ENCODE data around the gene ADSS1. TPM values are rescaled to one million over a fixed set of nuclear protein-coding genes. Genes with fewer than 3 reads are reported as not detected.

ADSS1 gene
- total RNA-seq, 2 donors from 2014 or later: 18.3 to 44.4 TPM

- no peaks in the 10 kb centered on the region for H3K36me3 ChIP-seq
- TF ChIP-seq, protein P1, sequence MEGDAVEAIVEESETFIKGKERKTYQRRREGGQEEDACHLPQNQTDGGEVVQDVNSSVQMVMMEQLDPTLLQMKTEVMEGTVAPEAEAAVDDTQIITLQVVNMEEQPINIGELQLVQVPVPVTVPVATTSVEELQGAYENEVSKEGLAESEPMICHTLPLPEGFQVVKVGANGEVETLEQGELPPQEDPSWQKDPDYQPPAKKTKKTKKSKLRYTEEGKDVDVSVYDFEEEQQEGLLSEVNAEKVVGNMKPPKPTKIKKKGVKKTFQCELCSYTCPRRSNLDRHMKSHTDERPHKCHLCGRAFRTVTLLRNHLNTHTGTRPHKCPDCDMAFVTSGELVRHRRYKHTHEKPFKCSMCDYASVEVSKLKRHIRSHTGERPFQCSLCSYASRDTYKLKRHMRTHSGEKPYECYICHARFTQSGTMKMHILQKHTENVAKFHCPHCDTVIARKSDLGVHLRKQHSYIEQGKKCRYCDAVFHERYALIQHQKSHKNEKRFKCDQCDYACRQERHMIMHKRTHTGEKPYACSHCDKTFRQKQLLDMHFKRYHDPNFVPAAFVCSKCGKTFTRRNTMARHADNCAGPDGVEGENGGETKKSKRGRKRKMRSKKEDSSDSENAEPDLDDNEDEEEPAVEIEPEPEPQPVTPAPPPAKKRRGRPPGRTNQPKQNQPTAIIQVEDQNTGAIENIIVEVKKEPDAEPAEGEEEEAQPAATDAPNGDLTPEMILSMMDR (IDR thresholded peaks at IDR 0.05): no peak
- TF ChIP-seq POLR2AphosphoS5 (IDR thresholded peaks at IDR 0.05) (no peak), POLR2A (IDR thresholded peaks at IDR 0.05) (no peak)
- no peak overlapping the region for H3K4me3 ChIP-seq
- H3K9me3 ChIP-seq: no peaks in the 10 kb centered on the region
- H3K27ac ChIP-seq: peak overlapping the region in 1 of 2 donors; percentile 51
- intact Hi-C loops (cut with DNase I): no loop called here
- peaks cover 25% of the 10 kb centered on the region for H3K4me1 ChIP-seq (replicated peaks)
- 84% methylated on average over 9 of the region's 9 CpGs for WGBS
- H3K27me3 ChIP-seq (replicated peaks; ENCODE audit: insufficient read depth): no peaks in the 10 kb centered on the region
- DNase-seq (ENCODE audit: low spot score): no peak
Measured at GRCh38 chr14:104784218-104784568, 60.2 kb downstream of the ADSS1 start.

DNA sequence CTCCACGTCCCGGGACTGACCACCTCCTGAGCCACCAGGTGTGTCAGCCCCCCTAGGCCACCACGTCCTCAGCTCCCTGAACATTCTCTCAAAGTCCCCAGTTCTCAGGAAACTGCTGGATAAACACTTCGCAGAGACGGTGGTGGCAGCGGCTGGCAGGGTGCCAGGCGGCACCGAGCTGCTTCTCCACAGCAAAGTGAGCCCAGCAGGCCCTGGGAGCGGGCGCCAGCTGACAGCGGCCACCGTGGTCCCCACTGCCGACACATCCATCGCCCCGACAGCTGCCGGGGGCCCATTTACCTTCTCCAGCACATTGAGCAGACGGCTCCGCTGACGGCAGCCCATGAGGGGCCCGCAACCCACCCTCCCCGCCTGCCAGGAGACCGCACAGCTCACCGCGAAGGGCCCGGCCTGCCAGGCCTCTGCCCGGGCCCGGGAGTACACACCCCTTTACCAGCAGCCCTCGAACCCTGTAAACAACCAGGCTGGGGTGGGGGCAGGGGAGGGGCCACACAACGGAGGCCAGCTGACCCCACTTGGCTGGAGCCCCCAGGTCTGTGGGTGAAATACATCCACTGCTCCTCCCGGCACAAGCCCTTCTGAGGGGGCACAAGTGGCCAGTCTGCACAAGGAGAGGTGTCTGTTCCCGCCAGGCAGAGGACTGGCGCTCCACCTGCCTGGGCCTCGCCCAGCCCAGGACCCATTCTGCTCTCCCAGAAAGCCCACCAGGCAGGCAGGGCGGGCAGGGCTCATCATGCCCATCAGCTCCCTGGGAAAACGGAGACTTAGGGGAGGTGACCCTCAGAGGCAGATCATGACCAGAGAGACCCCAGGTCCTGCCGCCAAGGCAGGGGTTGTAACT is 61.0 kb downstream of the ADSS1 start:
- no peaks in the 10 kb centered on the region for H3K27me3 ChIP-seq (replicated peaks; ENCODE audit: insufficient read depth)
- no peaks in the 10 kb centered on the region for H3K36me3 ChIP-seq
- no peaks in the 10 kb centered on the region for H3K9me3 ChIP-seq
- H3K27ac ChIP-seq: peak overlapping the region; percentile 42 to 51
- intact Hi-C loops (cut with DNase I): no loop called here
- 48% methylated on average over 28 of the region's 36 CpGs for WGBS
- H3K4me1 ChIP-seq (replicated peaks): peaks cover 31% of the 10 kb centered on the region
- no peak for DNase-seq (ENCODE audit: low spot score)
- no peak overlapping the region for H3K4me3 ChIP-seq
- TF ChIP-seq, protein P1 (IDR thresholded peaks at IDR 0.05): no peak
- TF ChIP-seq POLR2AphosphoS5 (IDR thresholded peaks at IDR 0.05) (no peak), POLR2A (IDR thresholded peaks at IDR 0.05) (no peak)

- Histone ChIP-seq H3K27ac (peak overlapping the region in 1 of 2 donors; percentile 51), H3K36me3 (no peaks in the 10 kb centered on the region), H3K27me3 (replicated peaks; ENCODE audit: insufficient read depth) (no peaks in the 10 kb centered on the region), H3K9me3 (no peaks in the 10 kb centered on the region), H3K4me1 (replicated peaks) (peaks cover 35% of the 10 kb centered on the region), H3K4me3 (no peak overlapping the region)
- WGBS: 79% methylated on average over 13 of the region's 13 CpGs
- no peak for DNase-seq (ENCODE audit: low spot score)
- TF ChIP-seq POLR2AphosphoS5 (IDR thresholded peaks at IDR 0.05) (no peak), POLR2A (IDR thresholded peaks at IDR 0.05) (no peak)
- TF ChIP-seq, protein P1 (IDR thresholded peaks at IDR 0.05): no peak
- intact Hi-C loops (cut with DNase I): no loop called here
Measured at GRCh38 chr14:104785708-104786080, 61.7 kb downstream of the ADSS1 start.

- H3K4me3 ChIP-seq: no peak overlapping the region
Measured at GRCh38 chr14:104786091-104786586, 62.1 kb downstream of the ADSS1 start.

More at GRCh38 chr14:104786091-104786586, 62.1 kb downstream of the ADSS1 start:
- WGBS: 43% methylated on average over 10 of the region's 14 CpGs
- Histone ChIP-seq H3K27me3 (replicated peaks; ENCODE audit: insufficient read depth) (no peaks in the 10 kb centered on the region), H3K27ac (peak overlapping the region in 1 of 2 donors; percentile 51), H3K36me3 (no peaks in the 10 kb centered on the region), H3K9me3 (no peaks in the 10 kb centered on the region), H3K4me1 (replicated peaks) (peaks cover 37% of the 10 kb centered on the region)
- intact Hi-C loops (cut with DNase I): no loop called here
- TF ChIP-seq, protein P1 (IDR thresholded peaks at IDR 0.05): peak in 2 of 4 experiments; percentile 12 to 14
- no peak for TF ChIP-seq POLR2A (IDR thresholded peaks at IDR 0.05)
- DNase-seq (ENCODE audit: low spot score): no peak
